OCI-LY1 (cell line): ENCODE results near the gene AGTRAP.

Experiments
- H2AFZ ChIP-seq: fragments of 200-600 bp; sonication (generic), shearing (Covaris generic); 2 replicates; pipeline ENCODE4 v1.6.0; 2014; ENCODE audit warnings: antibody characterized with exemption, mild to moderate bottlenecking, low read length
- H3F3A ChIP-seq: fragments of 200-600 bp; sonication (generic), shearing (Covaris generic); 2 replicates; pipeline ENCODE4 v1.6.0; 2014; ENCODE audit warnings: mild to moderate bottlenecking, antibody characterized with exemption, low read length, moderate library complexity; ENCODE audit not compliant: insufficient read depth
- H3K27ac ChIP-seq: fragments of 200-600 bp; sonication (generic); 2 replicates; pipeline ENCODE4 v1.5.1; 2014; ENCODE audit warnings: low read length, mixed run types, mild to moderate bottlenecking, low read depth; ENCODE audit not compliant: poor library complexity, severe bottlenecking
- H3K27me3 ChIP-seq: fragments of 200-600 bp; sonication (generic); 2 replicates; pipeline ENCODE4 v1.6.0; 2014; ENCODE audit warnings: antibody characterized with exemption, mild to moderate bottlenecking, low read length, moderate library complexity; ENCODE audit not compliant: insufficient read depth
- H3K36me3 ChIP-seq: fragments of 200-600 bp; sonication (generic); 2 replicates; pipeline ENCODE4 v1.6.1; 2014; ENCODE audit warnings: mild to moderate bottlenecking, antibody characterized with exemption, low read length, moderate library complexity, mixed read lengths; ENCODE audit not compliant: insufficient read depth
- H3K4me1 ChIP-seq: fragments of 200-600 bp; sonication (generic); 2 replicates; pipeline ENCODE4 v1.5.1; 2014; ENCODE audit warnings: mild to moderate bottlenecking, low read length, moderate library complexity; ENCODE audit not compliant: insufficient read depth, severe bottlenecking
- H3K4me2 ChIP-seq: fragments of 200-600 bp; sonication (generic), shearing (Covaris generic); 2 replicates; pipeline ENCODE4 v1.6.1; 2014; ENCODE audit warnings: low read length
- H3K4me3 ChIP-seq: fragments of 200-600 bp; sonication (generic); 2 replicates; pipeline ENCODE4 v1.5.1; 2014; ENCODE audit warnings: low read length, low read depth, mild to moderate bottlenecking, mixed read lengths; ENCODE audit not compliant: poor library complexity, severe bottlenecking
- H3K79me2 ChIP-seq: fragments of 200-600 bp; shearing (Covaris generic); 2 replicates; pipeline ENCODE4 v1.6.1; 2016; ENCODE audit warnings: mixed run types, low read length, mixed read lengths; ENCODE audit not compliant: insufficient read depth
- H3K9ac ChIP-seq: fragments of 200-600 bp; sonication (generic), shearing (Covaris generic); 2 replicates; pipeline ENCODE4 v1.6.1; 2014; ENCODE audit warnings: mild to moderate bottlenecking, low read length, mixed read lengths
- H3K9me2 ChIP-seq: fragments of 200-600 bp; sonication (generic), shearing (Covaris generic); 2 replicates; pipeline ENCODE4 v1.6.1; 2014; ENCODE audit warnings: low read depth, mild to moderate bottlenecking, low read length, mixed read lengths
- H3K9me3 ChIP-seq: fragments of 200-600 bp; shearing (Covaris generic); 2 replicates; pipeline ENCODE4 v1.6.1; 2014; ENCODE audit warnings: low read length, mixed read lengths
- H4K20me1 ChIP-seq: fragments of 200-600 bp; sonication (generic), shearing (Covaris generic); 2 replicates; pipeline ENCODE4 v1.6.0; 2016; ENCODE audit warnings: mild to moderate bottlenecking, low read length; ENCODE audit not compliant: insufficient read depth
- EZH2 ChIP-seq: fragments of 200-600 bp; sonication (generic), shearing (Covaris generic); IDR thresholded peaks from 2 replicates; pipeline ENCODE4 v1.8.0; 2017; ENCODE audit warnings: borderline replicate concordance, mixed run types, mild to moderate bottlenecking, antibody characterized with exemption, low read length, moderate library complexity, mixed read lengths
- TF ChIP-seq, protein P1 (sequence below): fragments of 200-600 bp; sonication (generic), shearing (Covaris generic); IDR thresholded peaks from 2 replicates; pipeline ENCODE4 v1.5.1; 2017; ENCODE audit warnings: mild to moderate bottlenecking, antibody characterized with exemption, low read length, moderate library complexity, mixed read lengths

Gene AGTRAP

DNA sequence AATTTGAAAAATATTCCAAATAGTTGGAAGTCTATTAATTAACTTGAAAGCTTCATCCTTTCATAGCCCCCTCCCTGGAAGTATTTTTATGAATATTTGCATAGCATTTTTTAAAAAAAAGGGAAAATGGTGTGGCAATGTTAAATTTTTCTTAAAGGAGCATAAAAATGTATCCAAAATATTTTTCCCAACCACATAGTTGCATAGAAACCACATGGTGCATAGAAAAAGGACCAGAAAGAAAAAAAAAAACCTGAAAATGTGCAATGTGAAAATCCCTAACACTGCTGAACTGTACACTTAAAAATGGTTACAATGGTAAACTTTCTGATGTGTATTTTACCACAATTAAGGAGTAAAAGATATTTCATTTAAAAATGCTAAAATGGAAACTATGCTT, 34.1 kb downstream of the AGTRAP start:
- Histone ChIP-seq H3F3A (no peaks in the 10 kb centered on the region), H3K27ac (no peak overlapping the region), H3K27me3 (no peaks in the 10 kb centered on the region), H3K4me3 (no peak overlapping the region), H3K36me3 (no peaks in the 10 kb centered on the region), H3K4me1 (peaks cover 5% of the 10 kb centered on the region), H3K4me2 (no peak overlapping the region), H3K9me3 (no peaks in the 10 kb centered on the region), H3K9ac (no peak overlapping the region), H4K20me1 (no peaks in the 10 kb centered on the region), H3K79me2 (no peaks in the 10 kb centered on the region), H3K9me2 (no peaks in the 10 kb centered on the region), H2AFZ (no peak overlapping the region)
- no peak for TF ChIP-seq EZH2
- TF ChIP-seq, protein P1, sequence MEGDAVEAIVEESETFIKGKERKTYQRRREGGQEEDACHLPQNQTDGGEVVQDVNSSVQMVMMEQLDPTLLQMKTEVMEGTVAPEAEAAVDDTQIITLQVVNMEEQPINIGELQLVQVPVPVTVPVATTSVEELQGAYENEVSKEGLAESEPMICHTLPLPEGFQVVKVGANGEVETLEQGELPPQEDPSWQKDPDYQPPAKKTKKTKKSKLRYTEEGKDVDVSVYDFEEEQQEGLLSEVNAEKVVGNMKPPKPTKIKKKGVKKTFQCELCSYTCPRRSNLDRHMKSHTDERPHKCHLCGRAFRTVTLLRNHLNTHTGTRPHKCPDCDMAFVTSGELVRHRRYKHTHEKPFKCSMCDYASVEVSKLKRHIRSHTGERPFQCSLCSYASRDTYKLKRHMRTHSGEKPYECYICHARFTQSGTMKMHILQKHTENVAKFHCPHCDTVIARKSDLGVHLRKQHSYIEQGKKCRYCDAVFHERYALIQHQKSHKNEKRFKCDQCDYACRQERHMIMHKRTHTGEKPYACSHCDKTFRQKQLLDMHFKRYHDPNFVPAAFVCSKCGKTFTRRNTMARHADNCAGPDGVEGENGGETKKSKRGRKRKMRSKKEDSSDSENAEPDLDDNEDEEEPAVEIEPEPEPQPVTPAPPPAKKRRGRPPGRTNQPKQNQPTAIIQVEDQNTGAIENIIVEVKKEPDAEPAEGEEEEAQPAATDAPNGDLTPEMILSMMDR, result no peak

DNA sequence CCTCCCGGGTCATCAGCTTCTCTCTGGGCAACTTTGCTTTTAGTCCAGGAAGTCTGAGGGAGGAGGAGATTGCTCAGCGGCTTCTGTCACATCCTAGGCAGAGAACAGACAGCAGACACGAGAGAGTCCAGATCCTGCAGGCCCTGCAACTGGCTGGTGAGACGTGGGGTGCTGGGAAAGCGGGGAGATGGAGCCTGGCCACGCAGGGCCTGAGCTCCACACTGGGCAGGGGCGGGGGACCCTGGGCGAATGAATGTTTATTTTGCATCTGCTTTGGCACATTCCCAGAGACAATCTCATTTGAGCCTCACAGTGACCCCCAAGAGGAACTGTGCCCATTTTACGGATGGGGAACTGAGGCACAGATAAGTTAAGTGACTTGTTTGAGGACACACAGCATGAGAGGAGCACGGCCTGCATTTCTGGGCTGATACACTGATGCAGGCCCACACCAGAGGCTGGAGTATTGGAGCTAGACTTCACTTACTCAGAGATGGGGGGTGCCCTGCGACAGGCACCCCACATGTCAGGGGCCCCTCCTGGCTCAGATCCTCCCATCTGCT, 35.6 kb downstream of the AGTRAP start:
- no peak overlapping the region for H2AFZ ChIP-seq
- H3K4me2 ChIP-seq, result no peak overlapping the region
- H3K9me3 ChIP-seq, result no peaks in the 10 kb centered on the region
- TF ChIP-seq, protein P1, result no peak
- TF ChIP-seq EZH2, result no peak
- no peaks in the 10 kb centered on the region for H4K20me1 ChIP-seq
- H3F3A ChIP-seq, result no peaks in the 10 kb centered on the region
- no peak overlapping the region for H3K9ac ChIP-seq
- H3K79me2 ChIP-seq, result no peaks in the 10 kb centered on the region
- H3K36me3 ChIP-seq, result no peaks in the 10 kb centered on the region
- H3K4me3 ChIP-seq, result no peak overlapping the region
- H3K4me1 ChIP-seq, result peaks cover 5% of the 10 kb centered on the region
- no peaks in the 10 kb centered on the region for H3K27me3 ChIP-seq
- no peak overlapping the region for H3K27ac ChIP-seq
- no peaks in the 10 kb centered on the region for H3K9me2 ChIP-seq

GRCh38 chr1:11772458-11772857, 36.5 kb downstream of the AGTRAP start:
- no peak overlapping the region for H3K9ac ChIP-seq
- no peak overlapping the region for H3K4me3 ChIP-seq
- H3K9me2 ChIP-seq, result no peaks in the 10 kb centered on the region
- no peaks in the 10 kb centered on the region for H3K36me3 ChIP-seq
- H2AFZ ChIP-seq, result no peak overlapping the region
- peaks cover 5% of the 10 kb centered on the region for H3K4me1 ChIP-seq
- no peaks in the 10 kb centered on the region for H3K79me2 ChIP-seq
- TF ChIP-seq, protein P1, result no peak
- no peak for TF ChIP-seq EZH2
- no peaks in the 10 kb centered on the region for H3K27me3 ChIP-seq
- H3F3A ChIP-seq, result no peaks in the 10 kb centered on the region
- H4K20me1 ChIP-seq, result no peaks in the 10 kb centered on the region
- no peaks in the 10 kb centered on the region for H3K9me3 ChIP-seq
- no peak overlapping the region for H3K4me2 ChIP-seq
- H3K27ac ChIP-seq, result no peak overlapping the region
